ENCODE results near the gene NPC2.
A peak's percentile ranks its signal among the peaks of the same experiment; 100 is the strongest.
"Not testable (repeated sequence)": the region's sequence is repeated elsewhere in the genome, so short reads cannot be mapped to it uniquely, and the experiment has no call there.

The NPC2 gene

GRCh38 chr14:74492776-74493342 lies at the start of gene NPC2:
TSS of gene NPC2 (minus strand) at chr14:74493305. CDS start at chr14:74493274, 31 bp downstream.
- no peaks in the 10 kb centered on the region for H3K27me3 ChIP-seq (replicated peaks; ENCODE audit: control insufficient read depth, insufficient read depth, low read length)
- TF ChIP-seq CTCF (IDR thresholded peaks at IDR 0.05; ENCODE audit: insufficient read depth, low read length, poor library complexity, severe bottlenecking): no peak
- H3K4me3 ChIP-seq (replicated peaks; ENCODE audit: low read depth, low read length): peak within 1 kb of the TSS; percentile 84
- no peaks in the 10 kb centered on the region for H3K36me3 ChIP-seq (ENCODE audit: control insufficient read depth, insufficient read depth, low read length)
- no peak for DNase-seq (ENCODE audit: extremely low read depth, insufficient read length)

- no peak for DNase-seq (ENCODE audit: extremely low read depth, insufficient read length)
- no peak for TF ChIP-seq CTCF (IDR thresholded peaks at IDR 0.05; ENCODE audit: insufficient read depth, low read length, poor library complexity, severe bottlenecking)
These were observed 49.1 kb upstream of the NPC2 start for GRCh38 chr14:74542056-74542685.

GRCh38 chr14:74541225-74541624 lies 48.1 kb upstream of the NPC2 start:
- TF ChIP-seq CTCF (IDR thresholded peaks at IDR 0.05; ENCODE audit: insufficient read depth, low read length, poor library complexity, severe bottlenecking): no peak
- no peak overlapping the region for H3K4me3 ChIP-seq (replicated peaks; ENCODE audit: low read depth, low read length)
- H3K36me3 ChIP-seq (ENCODE audit: control insufficient read depth, insufficient read depth, low read length): no peaks in the 10 kb centered on the region
- peaks cover 3% of the 10 kb centered on the region for H3K27me3 ChIP-seq (replicated peaks; ENCODE audit: control insufficient read depth, insufficient read depth, low read length)
- no peak for DNase-seq (ENCODE audit: extremely low read depth, insufficient read length)

More at GRCh38 chr14:74542056-74542685, 49.1 kb upstream of the NPC2 start:
- Histone ChIP-seq H3K36me3 (ENCODE audit: control insufficient read depth, insufficient read depth, low read length) (no peaks in the 10 kb centered on the region), H3K27me3 (replicated peaks; ENCODE audit: control insufficient read depth, insufficient read depth, low read length) (peaks cover 5% of the 10 kb centered on the region), H3K4me3 (replicated peaks; ENCODE audit: low read depth, low read length) (no peak overlapping the region)

- TF ChIP-seq CTCF (IDR thresholded peaks at IDR 0.05; ENCODE audit: insufficient read depth, low read length, poor library complexity, severe bottlenecking): no peak
- H3K4me3 ChIP-seq (replicated peaks; ENCODE audit: low read depth, low read length): no peak overlapping the region
- no peaks in the 10 kb centered on the region for H3K36me3 ChIP-seq (ENCODE audit: control insufficient read depth, insufficient read depth, low read length)
- no peak for DNase-seq (ENCODE audit: extremely low read depth, insufficient read length)
- peaks cover 2% of the 10 kb centered on the region; the same call in 1 of the 2 replicates for H3K27me3 ChIP-seq (replicated peaks; ENCODE audit: control insufficient read depth, insufficient read depth, low read length)
These were observed 46.4 kb upstream of the NPC2 start for GRCh38 chr14:74539503-74539902.

- no peak for TF ChIP-seq CTCF (IDR thresholded peaks at IDR 0.05; ENCODE audit: insufficient read depth, low read length, poor library complexity, severe bottlenecking)
- no peaks in the 10 kb centered on the region for H3K36me3 ChIP-seq (ENCODE audit: control insufficient read depth, insufficient read depth, low read length)
- H3K4me3 ChIP-seq (replicated peaks; ENCODE audit: low read depth, low read length): no peak overlapping the region
- peaks cover 2% of the 10 kb centered on the region; the same call in 1 of the 2 replicates for H3K27me3 ChIP-seq (replicated peaks; ENCODE audit: control insufficient read depth, insufficient read depth, low read length)
- no peak for DNase-seq (ENCODE audit: extremely low read depth, insufficient read length)
These were observed 45.6 kb upstream of the NPC2 start for GRCh38 chr14:74538411-74539391.

GRCh38 chr14:74536336-74536735 lies 43.2 kb upstream of the NPC2 start:
- not testable (repeated sequence) for H3K27me3 ChIP-seq (replicated peaks; ENCODE audit: control insufficient read depth, insufficient read depth, low read length); DNase-seq (ENCODE audit: extremely low read depth, insufficient read length); H3K4me3 ChIP-seq (replicated peaks; ENCODE audit: low read depth, low read length); H3K36me3 ChIP-seq (ENCODE audit: control insufficient read depth, insufficient read depth, low read length)
